DMS153 treated with DMSO at 0.1 percent for 48 hours (cell line): ENCODE measurements around the gene KIF19.

Experiments
- DNase-seq: peaks from one replicate; lab custom pipeline; 2025; ENCODE audit not compliant: unreplicated experiment; lab: John Stamatoyannopoulos, UW

The KIF19 gene

GRCh38 chr17:74305865-74306654 lies 20.0 kb upstream of the KIF19 start:
- no peak for DNase-seq

GRCh38 chr17:74307984-74308773 lies 17.8 kb upstream of the KIF19 start:
- no peak for DNase-seq

- no peak for DNase-seq
These were observed 16.1 kb upstream of the KIF19 start for GRCh38 chr17:74309902-74310301.

- DNase-seq, result no peak
These were observed 11.1 kb upstream of the KIF19 start for GRCh38 chr17:74314877-74315276.

- no peak for DNase-seq
These were observed 9.8 kb upstream of the KIF19 start for GRCh38 chr17:74316220-74316619.

- DNase-seq, result no peak
These were observed 9.0 kb upstream of the KIF19 start for GRCh38 chr17:74317071-74317470.

- no peak for DNase-seq
These were observed 7.6 kb upstream of the KIF19 start for GRCh38 chr17:74318391-74318790.

- DNase-seq, result no peak
These were observed 1.5 kb upstream of the KIF19 start for GRCh38 chr17:74324521-74324920.

GRCh38 chr17:74325376-74325742 lies 667 bp upstream of the KIF19 start:
- no peak for DNase-seq

GRCh38 chr17:74326506-74326905 lies 480 bp downstream of the KIF19 start:
- DNase-seq, result no peak

GRCh38 chr17:74328487-74328886 lies 2.5 kb downstream of the KIF19 start:
- DNase-seq, result no peak

- DNase-seq, result no peak
These were observed 3.4 kb downstream of the KIF19 start for GRCh38 chr17:74329378-74329777.

- no peak for DNase-seq
These were observed 4.4 kb downstream of the KIF19 start for GRCh38 chr17:74330446-74330845.

- DNase-seq, result peak; percentile 20
These were observed 6.1 kb downstream of the KIF19 start for GRCh38 chr17:74332017-74332650.

- peak; percentile 91 for DNase-seq
These were observed 6.8 kb downstream of the KIF19 start for GRCh38 chr17:74332763-74333283.

- DNase-seq, result no peak
These were observed 8.5 kb downstream of the KIF19 start for GRCh38 chr17:74334393-74335039.

GRCh38 chr17:74335529-74336062 lies 9.6 kb downstream of the KIF19 start:
- DNase-seq, result no peak

GRCh38 chr17:74336307-74336706 lies 10.3 kb downstream of the KIF19 start:
- DNase-seq, result no peak

GRCh38 chr17:74337834-74338500 lies 11.9 kb downstream of the KIF19 start:
- DNase-seq, result no peak

- DNase-seq, result peak; percentile 6
These were observed 13.6 kb downstream of the KIF19 start for GRCh38 chr17:74339537-74340195.
